Common myeloid progenitor, CD34-positive (primary cell): ENCODE measurements around the gene COMMD10.
"Not testable (repeated sequence)": the region's sequence is repeated elsewhere in the genome, so short reads cannot be mapped to it uniquely, and the experiment has no call there.

ENCODE experiments used
- CTCF ChIA-PET: fragments of 350-600 bp; sonication (Branson Sonifier 250); formaldehyde crosslinking; loops from one replicate; lab custom pipeline; 2021; ENCODE audit warnings: antibody characterized with exemption; lab: Charles Lee
- POLR2A ChIA-PET: fragments of 350-600 bp; sonication (Branson Sonifier 250); formaldehyde crosslinking; loops from one replicate; lab custom pipeline; 2021; ENCODE audit warnings: antibody characterized with exemption; lab: Charles Lee
- DNase-seq, 3 donors: peaks; one replicate each; pipeline versions ENCODE4 v3.0.0 to v3.0.0-alpha.2; 2013
- H3K27ac ChIP-seq, 2 experiments: 1 replicate in 1 of 2; 2 replicates in 1 of 2; pipeline ENCODE4 v1.7.0; 2013; ENCODE audit warnings: inconsistent platforms in 2 of 2, low read length in 2 of 2, mild to moderate bottlenecking in 2 of 2, low read depth in 1 of 2, moderate library complexity in 1 of 2; ENCODE audit not compliant: severe bottlenecking in 2 of 2, insufficient read depth in 1 of 2, poor library complexity in 1 of 2
- H3K27me3 ChIP-seq, 5 experiments: replicated peaks in 2 of 5; 1 replicate in 3 of 5; 2 replicates in 2 of 5; pipeline versions ENCODE4 v1.6.1 to v1.7.0; 2013; ENCODE audit warnings: low read length in 4 of 5, mild to moderate bottlenecking in 2 of 5, moderate library complexity in 2 of 5, inconsistent platforms in 1 of 5; ENCODE audit not compliant: insufficient read depth in 5 of 5, control insufficient read depth in 4 of 5
- H3K36me3 ChIP-seq, 4 experiments: 1 replicate in 2 of 4; 2 replicates in 2 of 4; pipeline versions ENCODE4 v1.6.1 to v1.7.0; 2013; ENCODE audit warnings: low read length in 3 of 4, control low read depth in 1 of 4, mild to moderate bottlenecking in 1 of 4; ENCODE audit not compliant: control insufficient read depth in 4 of 4, insufficient read depth in 4 of 4
- H3K4me1 ChIP-seq, 4 experiments: 1 replicate in 3 of 4; 2 replicates in 1 of 4; pipeline versions ENCODE4 v1.6.1 to v1.7.1; 2013; ENCODE audit warnings: low read length in 3 of 4, mild to moderate bottlenecking in 3 of 4, control low read depth in 1 of 4, inconsistent platforms in 1 of 4, moderate library complexity in 1 of 4; ENCODE audit not compliant: control insufficient read depth in 4 of 4, insufficient read depth in 4 of 4; ENCODE audit errors: control extremely low read depth in 1 of 4
- H3K4me3 ChIP-seq, 7 experiments: 1 replicate in 4 of 7; 2 replicates in 3 of 7; pipeline versions ENCODE4 v1.5.1 to v1.7.0; 2013; ENCODE audit warnings: mild to moderate bottlenecking in 7 of 7, low read length in 6 of 7, moderate library complexity in 6 of 7, inconsistent platforms in 2 of 7, low read depth in 2 of 7, control low read depth in 1 of 7; ENCODE audit not compliant: insufficient read depth in 4 of 7, control insufficient read depth in 1 of 7; ENCODE audit errors: extremely low read depth in 1 of 7
- H3K9me3 ChIP-seq, 5 experiments: 1 replicate in 4 of 5; 2 replicates in 1 of 5; pipeline versions ENCODE4 v1.6.1 to v1.7.1; 2013; ENCODE audit warnings: low read length in 4 of 5, mild to moderate bottlenecking in 2 of 5, inconsistent platforms in 1 of 5, low read depth in 1 of 5, moderate library complexity in 1 of 5; ENCODE audit not compliant: control insufficient read depth in 4 of 5, insufficient read depth in 2 of 5; ENCODE audit errors: control extremely low read depth in 1 of 5
- WGBS: methylation state at CpG from one replicate; pipeline ENCODE4 v1.1.5; 2013; ENCODE audit not compliant: insufficient coverage; 5-methylcytosine and 5-hydroxymethylcytosine counted together

COMMD10 gene

DNA sequence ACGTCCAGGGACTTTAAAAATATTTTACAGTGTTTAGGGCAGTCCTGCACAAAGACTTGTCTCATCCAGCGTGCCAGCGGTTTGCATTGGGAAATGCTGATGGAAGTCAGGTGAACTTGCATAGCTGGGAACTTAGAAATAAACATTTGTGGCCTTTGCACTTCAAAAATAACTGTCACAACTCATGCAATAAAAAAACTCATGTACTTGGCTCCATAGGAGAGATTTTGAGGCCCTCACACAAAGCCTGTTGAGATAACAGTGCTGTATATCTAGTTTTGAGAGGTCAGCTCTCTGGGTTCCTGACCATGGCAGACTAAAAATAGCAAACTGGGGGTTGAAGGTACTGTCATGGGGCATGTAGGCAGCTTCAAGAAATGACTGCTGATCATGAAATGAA lies 5.5 kb downstream of the COMMD10 start:
- Histone ChIP-seq H3K36me3 (peaks cover 12 to 40% (median 22%) of the 10 kb centered on the region in 4 experiments), H3K4me3 (no peak overlapping the region), H3K4me1 (peaks cover 6 to 9% (median 7%) of the 10 kb centered on the region in 4 experiments), H3K27me3 (no peaks in the 10 kb centered on the region), H3K9me3 (no peaks in the 10 kb centered on the region), H3K27ac (no peak overlapping the region)
- DNase-seq, result no peak
- WGBS, result 90% methylated on average over 2 of the region's 3 CpGs
- ChIA-PET POLR2A (no interaction called here), CTCF (no interaction called here)

DNA sequence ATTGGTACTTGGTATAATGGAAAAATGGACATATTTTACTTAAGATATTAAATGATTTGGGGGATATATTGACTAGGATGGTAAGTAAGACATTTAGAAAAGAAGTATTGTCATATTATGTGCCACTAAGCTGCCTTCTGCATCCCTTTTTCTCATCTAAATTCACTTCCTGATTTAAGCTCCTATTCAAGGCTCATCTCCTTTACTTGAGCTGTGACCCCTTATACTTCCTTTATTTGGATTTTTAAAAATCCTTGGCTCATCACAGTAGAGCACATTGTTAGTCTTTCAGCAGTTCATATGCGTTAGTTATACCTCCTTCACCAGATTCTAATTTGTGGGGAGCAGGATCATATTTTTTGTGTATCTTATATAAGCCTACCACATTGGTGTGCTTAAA lies 6.6 kb downstream of the COMMD10 start:
- no peak for DNase-seq
- Histone ChIP-seq H3K4me3 (no peak overlapping the region), H3K27ac (no peak overlapping the region), H3K9me3 (no peaks in the 10 kb centered on the region), H3K27me3 (no peaks in the 10 kb centered on the region), H3K4me1 (peaks cover 0 to under 1% (median 0%) of the 10 kb centered on the region in 4 experiments), H3K36me3 (peaks cover 12 to 44% (median 22%) of the 10 kb centered on the region in 4 experiments)
- no CpG with 5 or more reads among the region's 1 CpG for whole genome bisulfite sequencing
- CTCF ChIA-PET, result interaction anchor here (0.6 kb wide), 1 partner anchor 66 kb away, joined by 3 read pairs; no protein-coding TSS in a partner anchor
- POLR2A ChIA-PET, result no interaction called here

DNA sequence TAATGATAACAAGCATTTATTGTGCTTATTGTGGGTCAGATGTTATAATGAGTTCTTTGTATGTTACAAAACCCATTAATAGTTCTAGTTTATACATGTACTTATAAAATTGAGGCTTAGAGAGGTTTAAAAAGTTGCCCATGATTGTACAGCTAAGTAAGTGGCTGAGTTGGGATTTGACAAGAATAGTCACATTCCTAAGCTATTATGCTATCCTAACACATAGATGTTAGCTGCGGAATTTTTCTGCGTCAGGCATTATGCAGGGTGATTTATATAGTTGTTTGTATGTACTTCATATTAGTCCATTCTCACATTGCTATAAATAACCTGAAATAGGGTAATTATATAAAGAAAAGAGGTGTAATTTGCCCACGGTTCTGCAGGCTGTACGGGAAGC lies 12.5 kb downstream of the COMMD10 start:
- H3K27me3 ChIP-seq, result no peaks in the 10 kb centered on the region
- no peak overlapping the region for H3K4me3 ChIP-seq
- no peak for DNase-seq
- H3K4me1 ChIP-seq, result no peaks in the 10 kb centered on the region
- H3K9me3 ChIP-seq, result peaks cover 0 to 1% (median 0%) of the 10 kb centered on the region in 5 experiments
- ChIA-PET POLR2A (no interaction called here), CTCF (no interaction called here)
- peaks cover 23 to 49% (median 27%) of the 10 kb centered on the region in 4 experiments for H3K36me3 ChIP-seq
- no peak overlapping the region for H3K27ac ChIP-seq
- no CpG with 5 or more reads among the region's 4 CpGs for WGBS

DNA sequence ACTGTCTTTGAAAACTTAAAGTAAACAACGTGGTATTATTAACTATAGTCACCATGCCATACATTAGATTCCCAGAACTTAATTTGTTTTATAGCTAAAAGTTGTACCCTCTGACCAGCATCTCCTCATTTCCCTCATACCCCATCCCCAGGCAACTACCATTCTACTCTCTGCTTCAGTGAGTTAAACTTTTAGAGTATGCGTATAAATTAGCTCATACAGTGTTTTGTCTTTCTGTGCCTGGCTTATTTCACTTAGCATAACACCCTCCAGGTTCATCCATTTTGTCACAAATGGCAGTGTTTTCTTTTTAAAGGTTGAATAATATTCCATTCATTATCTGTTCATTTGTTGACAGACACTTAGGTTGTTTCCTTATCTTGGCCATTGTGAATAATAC lies 14.2 kb downstream of the COMMD10 start:
- Histone ChIP-seq H3K4me1 (no peaks in the 10 kb centered on the region), H3K4me3 (no peak overlapping the region), H3K27me3 (no peaks in the 10 kb centered on the region), H3K36me3 (peaks cover 11 to 38% (median 16%) of the 10 kb centered on the region in 4 experiments), H3K27ac (no peak overlapping the region), H3K9me3 (peaks cover 0 to 2% (median 0%) of the 10 kb centered on the region in 5 experiments)
- WGBS, result no CpG with 5 or more reads among the region's 2 CpGs
- DNase-seq, result no peak
- CTCF ChIA-PET, result no interaction called here
- POLR2A ChIA-PET, result no interaction called here

DNA sequence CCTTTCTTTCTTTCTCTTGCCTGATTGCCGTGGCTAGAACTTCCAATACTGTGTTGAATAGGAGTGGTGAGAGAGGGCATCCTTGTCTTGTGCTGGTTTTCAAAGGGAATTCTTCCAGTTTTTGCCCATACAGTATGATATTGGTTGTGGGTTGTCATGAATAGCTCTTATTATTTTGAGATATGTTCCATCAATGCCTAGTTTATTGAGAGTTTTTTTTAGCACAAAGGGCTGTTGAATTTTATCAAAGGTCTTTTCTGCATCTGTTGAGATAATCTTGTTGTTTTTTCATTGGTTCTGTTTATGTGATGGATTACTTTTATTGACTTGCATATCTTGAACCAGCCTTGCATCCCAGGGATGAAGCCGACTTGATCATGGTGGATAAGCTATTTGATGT lies 20.1 kb downstream of the COMMD10 start:
- no CpG with 5 or more reads among the region's 2 CpGs for WGBS
- H3K4me3 ChIP-seq, H3K27ac ChIP-seq, H3K27me3 ChIP-seq, POLR2A ChIA-PET, H3K4me1 ChIP-seq, CTCF ChIA-PET, DNase-seq: not testable (repeated sequence)
- Histone ChIP-seq H3K9me3 (peaks cover 2 to 25% (median 7%) of the 10 kb centered on the region in 5 experiments), H3K36me3 (peaks cover 2 to 34% (median 8%) of the 10 kb centered on the region in 4 experiments)

DNA sequence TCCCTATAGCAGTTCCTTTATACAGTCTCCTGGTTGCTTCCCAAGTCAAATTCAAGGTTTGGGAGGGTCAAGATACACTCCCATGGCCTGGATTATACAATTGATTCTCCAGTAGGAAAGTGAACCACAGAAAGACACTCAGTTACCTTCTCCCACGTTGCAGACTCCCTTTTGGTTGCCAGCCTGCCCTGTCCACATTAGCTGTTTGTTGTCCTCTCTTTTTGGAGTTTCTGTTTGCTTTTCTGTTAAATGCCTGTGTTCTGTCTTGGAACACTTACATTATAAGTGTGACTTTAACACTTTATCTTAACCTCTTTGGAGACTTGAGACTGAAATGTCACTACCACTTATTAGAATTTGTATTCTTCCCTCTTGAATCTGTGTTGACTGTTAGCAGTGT lies 30.3 kb downstream of the COMMD10 start:
- WGBS, result no CpG with 5 or more reads among the region's 1 CpG
- Histone ChIP-seq H3K27ac (no peak overlapping the region), H3K36me3 (peaks cover 12 to 28% (median 13%) of the 10 kb centered on the region in 4 experiments), H3K9me3 (peaks cover 11 to 40% (median 16%) of the 10 kb centered on the region in 5 experiments), H3K4me1 (no peaks in the 10 kb centered on the region), H3K4me3 (no peak overlapping the region), H3K27me3 (no peaks in the 10 kb centered on the region)
- ChIA-PET CTCF (no interaction called here), POLR2A (no interaction called here)
- DNase-seq, result no peak

DNA sequence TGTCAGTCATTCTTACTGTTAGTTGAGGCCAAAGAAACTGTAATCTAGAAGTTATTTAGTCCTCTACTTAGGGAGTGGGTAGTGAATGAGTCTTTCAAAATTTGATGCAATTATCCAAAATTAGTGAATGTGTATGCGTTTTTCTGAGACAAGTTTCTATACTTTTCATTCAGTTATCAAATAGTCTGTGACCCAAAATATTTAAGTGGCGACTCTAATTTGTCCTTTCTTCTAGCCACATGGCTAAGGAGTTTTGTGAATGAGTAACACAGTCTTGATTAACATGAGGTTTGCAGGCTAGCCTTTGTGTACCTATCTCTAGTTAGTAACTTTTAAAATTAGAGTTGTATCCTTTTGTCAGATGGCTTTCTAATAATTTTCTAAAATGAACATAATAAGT lies 45.6 kb downstream of the COMMD10 start:
- ChIA-PET CTCF (no interaction called here), POLR2A (no interaction called here)
- Histone ChIP-seq H3K4me1 (peaks cover 0 to 5% (median 0%) of the 10 kb centered on the region in 4 experiments), H3K27me3 (no peaks in the 10 kb centered on the region), H3K27ac (no peak overlapping the region), H3K9me3 (no peaks in the 10 kb centered on the region), H3K36me3 (peaks cover 0 to 3% (median 0%) of the 10 kb centered on the region in 4 experiments), H3K4me3 (no peak overlapping the region)
- 14% methylated on average over 1 of the region's 2 CpGs for WGBS
- DNase-seq, result no peak
